Left kidney (tissue), 2 donors: ENCODE data around the gene MYH11. TPM values are rescaled to one million over a fixed set of nuclear protein-coding genes. Genes with fewer than 3 reads are reported as not detected.
A peak's percentile ranks its signal among the peaks of the same experiment; 100 is the strongest.
"Not testable (repeated sequence)": the region's sequence is repeated elsewhere in the genome, so short reads cannot be mapped to it uniquely, and the experiment has no call there.

Experiments
- DNase-seq: peaks from one replicate; pipeline ENCODE4 v3.0.0-alpha.2; 2013
- polyA plus RNA-seq: library from polyadenylated mRNA; unstranded; fragments of 120-200 nt; gene quantifications from one replicate; pipeline ENCODE4 v1.2.1, GENCODE V29; 2013; ENCODE audit not compliant: insufficient read length

MYH11 gene
- polyA plus RNA-seq, 1 donor = 11.1 TPM

DNA sequence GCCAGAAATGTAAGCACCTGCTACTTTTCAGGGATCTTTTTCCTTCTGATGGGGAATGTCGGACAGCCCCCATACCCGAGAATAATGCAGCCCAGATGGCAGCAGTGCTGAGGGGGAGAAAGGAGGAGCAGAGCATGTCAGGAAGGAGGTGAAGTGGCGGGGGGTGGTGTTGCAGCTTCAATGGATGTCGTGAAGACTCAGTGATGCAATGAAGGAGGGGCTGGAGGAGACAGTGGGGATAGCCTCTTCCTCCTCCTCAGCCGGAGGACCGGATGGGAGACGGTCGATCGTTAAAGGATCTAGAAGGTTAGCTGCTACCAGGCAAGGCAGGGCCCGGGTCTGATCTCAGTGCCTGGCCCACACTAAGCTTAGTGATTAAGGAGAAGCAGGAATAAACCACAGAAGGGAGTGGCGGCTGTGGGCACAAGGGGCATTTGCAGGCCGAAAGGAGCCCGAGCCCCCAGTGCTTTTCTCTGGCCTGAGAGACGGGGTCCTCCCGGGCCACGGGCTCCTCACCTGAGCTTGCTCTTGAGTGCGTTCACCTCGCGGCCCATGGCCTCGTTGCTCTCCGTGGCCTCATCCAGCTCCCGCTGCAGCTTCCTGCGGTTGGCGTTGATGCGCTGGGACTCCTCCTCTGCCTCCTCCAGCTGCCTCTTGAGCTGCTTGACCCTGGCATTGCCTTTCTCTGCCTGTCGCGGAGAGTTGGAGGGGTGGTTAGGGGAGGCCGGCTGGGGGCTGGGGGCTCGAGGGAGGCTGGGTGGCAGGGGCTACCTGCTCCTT is 142.2 kb downstream of the MYH11 start:
- DNase-seq = no peak

DNA sequence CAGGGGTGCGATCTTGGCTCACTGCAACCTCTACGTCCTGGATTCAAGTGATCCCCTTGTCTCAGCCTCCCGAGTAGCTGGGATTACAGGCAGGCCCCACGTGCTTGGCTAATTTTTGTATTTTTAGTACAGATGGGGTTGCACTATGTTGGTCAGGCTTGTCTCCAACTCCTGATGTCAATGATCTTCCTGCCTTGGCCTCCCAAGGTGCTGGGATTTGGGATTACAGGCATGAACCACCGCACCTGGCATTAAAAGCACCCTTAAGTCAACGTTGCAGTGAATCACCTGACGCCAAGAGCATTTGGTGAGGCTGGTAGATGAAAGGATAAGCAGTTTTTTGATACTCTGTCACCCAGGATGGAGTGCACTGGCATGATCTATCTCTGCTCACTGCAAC is 147.8 kb downstream of the MYH11 start:
- DNase-seq = no peak

DNA sequence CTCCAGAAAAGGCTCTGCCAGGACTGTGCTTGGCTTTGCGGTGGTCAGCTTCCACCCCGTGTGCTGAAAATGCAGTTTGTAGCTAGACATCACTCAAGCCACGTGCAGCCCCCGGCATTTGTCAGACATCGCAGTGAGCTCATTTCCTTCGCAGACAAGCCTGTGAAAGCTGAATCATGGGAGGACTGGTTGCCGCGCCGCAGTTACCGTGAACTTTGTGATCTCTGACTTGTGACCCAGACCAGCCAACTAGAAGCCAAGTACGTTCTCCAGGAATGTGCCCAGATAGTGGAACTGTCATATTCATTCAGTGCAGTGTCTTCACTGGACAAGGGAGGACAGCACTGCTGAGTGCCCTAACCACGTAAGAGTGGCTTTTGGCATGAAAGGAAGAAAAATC is 148.7 kb downstream of the MYH11 start:
- no peak for DNase-seq

DNA sequence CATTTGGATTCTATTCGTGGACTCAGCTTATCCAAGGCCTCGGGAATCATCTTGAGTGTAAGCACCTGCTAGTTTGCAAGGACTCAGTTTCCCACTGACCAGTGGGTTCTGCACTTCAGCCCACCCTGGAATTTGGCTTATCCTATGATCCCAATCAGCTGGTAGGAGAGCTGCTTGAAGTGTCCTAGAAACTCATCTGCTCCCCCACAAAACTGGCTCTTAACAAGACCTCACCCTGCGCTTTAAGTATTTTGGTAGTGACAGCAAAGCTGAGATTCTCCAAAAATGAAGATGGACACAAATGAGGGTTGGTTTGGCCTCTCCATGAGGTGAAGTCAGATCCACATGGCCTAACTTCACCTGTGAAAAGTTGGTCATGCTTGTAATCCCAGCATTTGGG is 149.5 kb downstream of the MYH11 start:
- no peak for DNase-seq

DNA sequence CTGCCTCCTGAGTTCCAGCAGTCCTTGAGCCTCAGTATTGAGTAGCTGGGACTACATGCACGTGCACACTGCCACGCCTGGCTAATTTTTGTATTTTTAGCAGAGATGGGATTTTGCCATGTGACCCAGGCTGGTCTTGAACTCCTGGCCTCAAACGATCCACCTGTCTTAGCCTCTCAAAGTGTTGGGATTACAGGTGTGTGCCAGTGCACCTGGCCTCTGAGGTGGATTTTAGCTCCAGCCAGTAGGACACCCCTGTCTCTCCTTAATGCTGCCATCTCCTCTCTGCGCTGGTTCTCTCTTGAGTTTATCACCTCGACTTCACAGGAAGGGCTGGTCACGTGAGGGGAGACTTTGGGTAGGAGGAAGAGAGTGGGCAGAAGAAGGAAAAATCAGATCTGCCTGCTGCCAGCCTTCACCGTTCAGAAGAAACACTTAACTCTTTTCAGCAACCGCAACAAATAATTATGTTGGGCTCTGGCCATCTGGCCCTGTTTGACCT is 151.7 kb downstream of the MYH11 start:
- DNase-seq = no peak

DNA sequence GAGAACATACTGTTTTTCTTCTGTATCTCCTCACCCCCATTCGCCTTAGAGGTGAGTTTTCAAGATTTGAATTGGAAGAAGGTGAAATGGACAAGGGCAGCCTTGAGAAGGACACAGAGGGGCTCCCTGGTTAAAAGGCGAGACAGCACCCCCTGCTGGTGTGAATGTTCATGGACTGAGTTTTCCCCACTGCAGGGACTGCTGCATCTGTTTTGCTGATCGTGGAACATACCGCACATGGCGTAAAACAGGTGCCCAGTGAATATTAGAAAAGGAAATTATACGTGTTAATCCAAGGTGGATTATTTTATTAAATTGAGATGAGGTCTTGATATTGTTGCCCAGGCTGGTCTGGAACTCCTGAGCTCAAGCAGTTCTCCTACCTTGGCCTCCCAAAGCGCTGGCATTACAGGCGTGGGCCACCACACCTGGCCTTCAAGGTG is 152.3 kb downstream of the MYH11 start:
- DNase-seq = peak; percentile 63

DNA sequence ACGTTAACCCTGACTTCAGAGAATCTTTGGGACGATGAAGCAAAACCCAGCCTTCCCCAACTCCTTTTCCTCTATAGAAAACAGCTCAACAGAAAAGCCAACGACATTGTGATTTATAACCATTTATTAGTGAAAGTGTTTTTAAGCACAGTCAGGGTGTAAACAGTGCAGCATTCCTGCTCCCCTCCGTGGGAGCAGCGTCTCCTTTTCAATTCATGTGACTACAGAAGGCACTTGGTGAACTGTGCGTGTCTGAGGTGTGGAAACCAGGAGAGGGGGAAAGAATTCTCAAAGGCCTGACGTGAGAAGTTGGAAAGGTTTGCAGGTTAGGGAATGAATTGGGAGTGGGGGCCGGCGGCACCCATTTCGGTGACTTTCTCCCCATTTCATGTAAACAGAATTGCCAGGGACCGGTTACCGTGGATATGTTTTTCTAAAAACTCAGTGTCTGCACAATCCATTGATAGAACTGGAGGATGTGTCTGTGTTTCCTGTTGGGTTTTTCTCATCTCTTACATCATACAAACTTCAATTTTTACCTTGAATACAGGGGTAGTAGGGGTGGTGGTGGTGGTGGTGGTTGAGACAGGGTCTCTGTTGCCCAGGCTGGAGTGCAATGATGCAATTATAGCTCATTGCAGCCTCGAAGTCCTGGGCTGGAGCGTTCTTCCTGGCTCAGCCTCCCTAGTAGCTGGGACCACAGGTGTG is 153.6 kb downstream of the MYH11 start:
- no peak for DNase-seq

DNA sequence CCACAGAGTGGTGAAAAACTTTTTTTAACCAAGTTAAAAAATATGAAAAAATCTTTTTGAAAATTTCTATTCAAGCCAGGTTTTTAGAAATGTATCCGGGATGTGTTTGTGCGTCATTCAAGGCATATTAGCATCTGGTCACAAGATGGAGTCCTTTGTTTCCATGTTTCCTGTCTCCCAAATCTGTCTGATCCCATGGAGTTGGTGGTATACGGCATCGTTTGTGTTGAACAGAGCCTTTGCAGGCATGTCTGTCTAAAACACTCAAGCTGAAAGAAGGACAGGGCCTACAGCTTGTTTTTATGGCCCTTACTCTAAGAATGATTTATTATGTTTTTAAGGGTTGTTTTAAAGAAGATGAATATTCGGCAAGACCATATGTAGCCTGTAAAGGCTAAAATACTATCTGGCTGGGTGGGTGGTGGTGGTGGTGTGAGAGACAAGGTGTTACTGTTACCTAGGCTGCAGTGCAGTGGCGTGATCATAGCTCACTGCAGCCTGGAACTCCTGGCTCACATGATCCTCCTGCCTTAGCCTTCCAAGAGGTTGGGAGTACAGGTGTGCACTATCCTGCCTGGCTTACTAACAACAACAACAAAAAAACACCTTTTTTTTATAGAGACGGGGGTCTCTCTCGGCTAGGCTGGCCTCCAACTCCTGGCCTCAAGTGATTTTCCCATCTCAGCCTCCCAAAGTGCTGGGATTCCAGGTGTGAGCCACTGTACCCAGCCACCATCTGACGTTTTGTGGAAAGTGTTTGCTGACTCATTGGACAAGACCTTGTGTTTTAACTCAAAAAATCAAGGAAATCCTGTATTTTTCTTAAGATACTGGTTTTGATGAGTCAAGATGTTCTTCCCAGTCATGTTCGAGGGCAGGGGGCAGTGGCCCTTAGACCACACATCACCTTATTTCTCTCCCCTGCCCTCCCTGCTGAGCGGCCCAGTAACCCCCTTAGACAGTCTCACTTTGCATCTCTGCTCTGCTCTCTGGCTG is 154.6 kb downstream of the MYH11 start:
- DNase-seq = no peak

DNA sequence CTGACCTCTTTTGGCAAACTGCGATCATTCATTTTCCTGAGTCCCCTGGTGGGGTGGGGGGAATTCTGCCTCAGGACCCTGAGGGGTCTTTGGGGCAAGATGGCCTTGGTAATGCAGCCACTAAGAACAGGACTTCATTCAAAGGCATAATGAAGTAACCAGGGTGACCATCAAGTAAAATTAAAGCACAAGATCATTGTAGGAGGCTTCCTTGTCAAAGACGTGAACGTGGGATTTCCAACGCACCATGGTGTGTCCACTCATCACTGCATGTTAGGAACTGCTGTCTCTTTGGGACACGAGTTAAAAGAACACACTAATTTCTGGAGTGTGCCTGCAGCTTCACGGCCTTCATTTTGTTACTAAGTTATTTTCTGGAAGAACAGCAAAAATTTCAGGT is 155.5 kb downstream of the MYH11 start:
- no peak for DNase-seq

DNA sequence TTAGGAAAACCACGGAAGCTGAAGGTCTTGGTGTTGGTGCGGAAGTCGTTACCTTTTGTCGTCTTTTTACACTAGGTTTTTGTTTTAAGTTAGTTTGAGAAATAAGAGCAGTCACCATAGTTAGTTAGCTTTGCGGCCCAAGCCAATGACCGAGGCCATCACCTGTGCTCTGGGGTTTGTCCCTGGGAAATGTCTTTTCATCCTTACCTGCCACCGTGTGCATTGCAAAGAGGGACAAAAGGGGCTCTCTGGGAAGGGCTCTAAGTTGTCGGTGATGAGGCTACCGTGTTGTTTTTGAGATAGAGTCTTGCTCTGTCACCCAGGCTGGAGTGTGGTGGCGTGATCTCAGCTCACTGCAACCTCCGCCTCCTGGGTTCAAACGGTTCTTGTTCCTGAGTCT is 157.0 kb downstream of the MYH11 start:
- DNase-seq = no peak

DNA sequence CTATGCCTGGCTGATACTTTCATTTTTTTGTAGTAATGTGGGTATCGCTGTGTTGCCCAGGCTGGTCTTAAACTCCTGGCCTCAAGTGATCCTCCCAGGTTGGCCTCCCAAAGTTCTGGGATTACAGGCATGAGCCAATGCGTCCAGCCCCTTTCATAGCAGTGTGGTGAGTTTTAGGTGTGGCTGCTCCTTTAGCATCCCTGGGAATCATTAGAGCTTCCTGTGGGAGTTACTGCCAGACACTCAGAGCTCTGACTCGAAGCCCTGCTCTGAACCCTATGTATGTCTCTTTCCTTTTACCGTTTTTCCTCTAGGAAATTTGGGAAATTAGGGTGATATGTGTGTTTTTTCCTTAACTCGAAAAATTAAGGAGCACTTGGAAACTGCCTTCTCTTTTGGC is 162.3 kb downstream of the MYH11 start:
- no peak for DNase-seq

DNA sequence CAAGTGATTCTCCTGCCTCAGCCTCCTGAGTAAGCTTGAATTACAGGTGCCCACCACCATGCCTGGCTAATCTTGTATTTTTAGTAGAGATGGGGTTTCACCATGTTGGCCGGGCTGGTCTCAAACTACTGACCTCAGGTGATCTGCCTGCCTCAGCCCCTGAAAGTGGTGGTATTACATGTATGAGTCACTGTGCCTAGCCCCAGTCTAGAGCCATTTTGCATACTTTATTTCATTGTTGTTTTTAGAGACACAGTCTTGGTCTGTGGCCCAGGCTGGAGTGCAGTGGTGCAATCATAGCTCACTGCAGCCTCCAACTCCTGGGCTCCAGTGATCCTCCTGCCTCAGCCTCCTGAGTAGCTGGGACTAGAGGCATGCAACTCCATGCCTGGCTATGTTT is 164.3 kb downstream of the MYH11 start:
- not testable (repeated sequence) for DNase-seq

DNA sequence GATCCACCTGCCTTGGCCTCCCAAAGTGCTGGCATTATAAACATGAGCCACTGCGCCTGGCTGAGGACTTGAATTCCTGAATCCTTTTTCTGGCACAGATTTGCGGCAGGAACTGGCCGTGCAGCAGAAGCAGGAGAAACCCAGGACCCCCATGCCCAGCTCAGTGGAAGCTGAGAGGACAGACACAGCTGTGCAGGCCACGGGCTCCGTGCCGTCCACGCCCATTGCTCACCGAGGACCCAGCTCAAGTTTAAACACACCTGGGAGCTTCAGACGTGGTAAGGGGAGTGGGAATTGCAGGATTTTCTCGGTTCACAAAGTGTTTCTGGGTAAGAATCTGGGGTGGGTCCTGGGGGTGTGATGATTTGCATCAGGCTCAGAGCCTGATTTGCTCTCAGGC is 165.8 kb downstream of the MYH11 start:
- DNase-seq = no peak

DNA sequence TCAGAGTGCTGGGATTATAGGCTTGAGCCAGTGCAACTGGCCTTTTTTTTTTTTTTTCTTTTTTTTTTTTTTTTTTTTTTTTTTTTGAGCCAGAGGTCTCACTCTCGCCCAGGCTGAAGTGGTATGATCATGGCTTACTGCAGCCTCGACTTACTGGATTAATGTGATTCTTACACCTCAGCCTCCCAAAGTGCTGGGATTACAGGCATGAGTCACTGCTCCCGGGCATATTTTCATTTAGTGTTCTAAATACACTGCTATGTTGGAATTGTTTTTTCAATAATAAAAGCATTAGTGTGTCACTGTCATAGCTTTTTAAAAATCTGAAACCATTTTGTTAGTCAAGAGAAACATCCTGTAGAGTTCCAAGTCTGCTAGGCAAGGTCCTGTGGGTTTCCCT is 166.5 kb downstream of the MYH11 start:
- DNase-seq = no peak

DNA sequence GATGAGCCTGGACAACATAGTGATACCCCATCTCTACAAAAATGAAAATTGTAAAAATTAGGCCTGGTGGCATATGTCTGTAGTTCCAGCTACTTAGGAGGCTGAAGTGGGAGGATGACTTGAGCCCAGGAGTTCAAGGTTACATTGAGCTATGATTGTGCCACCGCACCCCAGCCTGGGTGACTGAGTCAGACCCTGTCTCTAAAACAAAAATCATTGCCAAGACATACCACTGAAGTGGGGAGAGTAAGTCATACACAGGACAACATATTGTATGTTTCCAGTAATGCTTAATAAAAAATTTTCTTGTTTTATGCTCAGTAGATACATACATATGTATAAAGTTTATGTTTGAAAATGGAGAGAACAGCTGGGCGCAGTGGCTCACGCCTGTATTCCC is 167.5 kb downstream of the MYH11 start:
- DNase-seq = no peak

DNA sequence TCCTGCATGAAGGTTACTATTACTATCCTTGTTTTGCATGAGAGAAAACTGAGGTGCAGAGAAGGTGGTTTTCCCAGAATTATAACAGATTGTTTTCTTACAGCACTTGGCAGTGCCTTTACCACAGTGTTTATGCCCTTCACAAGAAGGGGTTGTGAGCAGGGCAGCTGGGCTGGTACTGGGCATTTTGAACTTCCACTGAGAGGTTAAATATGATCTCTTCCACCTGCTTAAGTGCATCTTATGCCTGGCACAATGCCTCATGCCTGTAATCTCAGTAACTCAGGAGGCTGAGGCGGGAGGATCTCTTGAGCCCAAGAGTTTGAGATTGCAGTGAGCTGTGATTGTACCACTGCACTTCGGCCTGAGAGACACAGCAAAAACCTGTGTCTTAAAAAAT is 170.5 kb downstream of the MYH11 start:
- DNase-seq = no peak

DNA sequence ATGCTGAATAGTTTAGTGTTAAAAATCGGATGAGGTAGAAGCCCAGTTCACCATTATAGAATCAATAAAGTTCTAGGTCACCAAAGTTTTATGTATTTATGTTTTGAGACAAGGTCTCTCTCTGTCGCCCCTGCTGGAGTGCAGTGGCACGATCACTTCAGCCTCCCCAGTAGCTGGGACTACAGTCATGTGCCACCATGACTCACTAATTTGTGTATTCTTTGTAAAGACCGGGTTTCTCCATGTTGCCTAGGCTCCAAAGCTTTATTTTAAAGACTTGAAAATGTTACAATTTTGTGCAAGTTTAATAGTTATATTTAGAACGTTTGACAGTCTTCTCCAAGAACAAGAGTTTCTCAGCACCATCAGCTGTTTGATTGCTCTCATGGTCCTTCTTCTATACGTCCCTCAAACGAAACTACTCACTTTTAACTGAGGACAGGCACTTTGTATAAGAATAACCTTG is 174.7 kb downstream of the MYH11 start:
- no peak for DNase-seq

DNA sequence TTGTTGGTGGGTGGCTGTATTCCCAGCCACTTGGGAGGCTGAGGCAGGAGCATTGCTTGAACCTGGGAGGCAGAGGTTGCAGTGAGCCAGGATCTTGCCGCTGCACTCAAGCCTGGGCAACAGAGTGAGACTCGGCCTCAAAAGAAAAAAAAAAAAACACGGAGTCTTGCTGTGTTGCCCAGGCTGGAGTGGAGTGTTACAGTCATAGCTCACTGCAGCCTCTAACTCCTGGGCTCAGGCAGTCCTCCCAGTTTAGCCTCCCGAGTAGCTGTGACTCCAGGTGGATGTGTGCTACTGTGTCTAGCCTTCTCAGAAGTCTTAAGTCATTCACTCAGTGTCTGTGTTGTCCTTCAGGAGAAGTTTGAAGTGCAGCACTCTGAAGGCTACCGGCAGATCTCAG is 179.4 kb downstream of the MYH11 start:
- no peak for DNase-seq

DNA sequence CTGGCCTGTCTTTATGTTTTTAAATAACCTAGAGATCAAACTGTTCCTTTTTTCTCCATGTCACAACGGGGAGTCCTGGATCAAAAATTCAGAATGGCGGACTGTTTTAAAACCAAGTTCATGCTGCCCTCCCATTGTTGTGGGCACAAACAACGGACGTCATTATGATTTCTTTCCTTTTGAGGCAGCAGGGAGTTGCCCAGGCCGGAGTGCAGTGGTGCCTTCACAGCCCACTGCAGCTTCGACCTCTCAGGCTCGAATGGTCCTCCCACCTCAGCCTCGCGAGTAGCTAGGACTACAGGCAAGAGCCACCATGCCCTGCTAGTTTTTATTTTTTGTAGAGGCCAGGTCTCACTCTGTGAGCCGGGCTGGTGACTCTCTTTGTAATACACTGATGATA is 180.3 kb downstream of the MYH11 start:
- no peak for DNase-seq

DNA sequence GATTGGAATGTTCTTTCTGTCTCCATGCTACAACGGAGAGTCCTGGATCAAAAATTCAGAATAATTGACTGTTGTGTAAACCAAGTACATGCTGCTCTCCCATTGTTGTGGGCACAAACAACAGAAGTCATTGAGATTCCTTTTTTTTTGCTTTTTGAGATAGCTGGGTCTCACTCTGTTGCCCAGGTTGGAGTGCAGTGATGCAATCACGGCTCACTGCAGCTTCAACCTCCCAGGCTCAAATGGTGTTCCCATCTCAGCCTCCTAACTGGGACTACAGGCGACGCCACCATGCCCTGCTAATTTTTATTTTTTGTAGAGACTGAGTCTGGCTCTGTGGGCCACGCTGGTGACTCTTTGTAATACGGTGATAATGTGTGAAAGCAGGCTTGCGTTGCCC is 182.3 kb downstream of the MYH11 start:
- no peak for DNase-seq

DNA sequence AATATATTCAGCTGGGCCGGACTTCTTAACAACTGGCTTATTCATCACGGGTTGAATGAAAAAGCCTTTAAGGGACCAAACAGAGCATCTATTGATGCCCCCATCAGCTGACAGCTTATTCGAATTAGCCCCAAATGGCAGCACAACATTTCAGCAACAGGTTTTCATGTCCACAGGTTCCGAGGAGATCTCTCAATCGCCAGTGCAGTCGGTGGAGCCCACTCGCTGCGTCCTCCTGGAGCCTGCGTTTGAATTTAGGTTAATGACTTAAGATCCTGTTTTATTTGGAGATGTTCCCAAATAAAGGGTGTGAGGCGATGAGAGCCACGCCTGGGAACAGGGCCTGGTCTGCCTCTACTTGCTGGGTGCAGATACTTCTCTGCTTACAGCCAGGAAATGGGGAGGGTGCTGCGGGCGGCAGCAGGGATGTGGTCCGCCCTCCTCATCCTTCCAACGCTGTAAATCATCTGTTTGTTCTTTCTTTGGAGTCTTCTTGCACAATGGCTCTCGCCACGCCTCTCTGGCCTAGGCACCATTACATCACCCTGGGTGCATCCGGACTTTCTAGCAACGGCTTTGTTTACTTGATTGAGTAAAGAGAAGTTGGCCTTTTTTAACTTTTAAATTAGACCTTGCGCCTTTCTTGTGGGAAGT is 184.2 kb downstream of the MYH11 start:
- DNase-seq = peak; percentile 68

DNA sequence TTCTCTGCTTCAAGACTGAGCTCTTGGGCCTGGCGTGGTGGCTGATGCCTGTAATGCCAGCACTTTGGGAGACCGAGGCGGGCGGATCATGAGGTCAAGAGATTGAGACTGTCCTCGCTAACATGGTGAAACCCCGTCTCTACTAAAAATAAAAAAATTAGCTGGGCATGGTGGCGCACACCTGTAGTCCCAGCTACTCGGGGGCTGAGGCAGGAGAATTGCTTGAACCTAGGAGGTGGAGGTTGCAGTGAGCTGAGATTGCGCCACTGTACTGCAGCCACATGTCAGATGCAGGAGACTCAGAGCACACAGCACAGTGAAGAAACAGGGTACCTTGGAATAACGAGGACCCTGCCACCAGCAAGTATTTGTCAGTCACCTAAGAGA is 184.7 kb downstream of the MYH11 start:
- DNase-seq = not testable (repeated sequence)
